Omental fat pad (tissue), 4 donors: ENCODE results near the gene NCAM1. TPM values are rescaled to one million over a fixed set of nuclear protein-coding genes. Genes with fewer than 3 reads are reported as not detected.

Source experiments
- ATAC-seq: fragments of 150-250 bp; one replicate; pipeline ENCODE4 v1.9.1; 2016; ENCODE audit warnings: mild to moderate bottlenecking, moderate library complexity; ENCODE audit not compliant: low FRiP score
- DNase-seq: peaks from one replicate; pipeline ENCODE4 v3.0.0-alpha.2; 2019; ENCODE audit warnings: low spot score
- total RNA-seq, 4 donors: library from RNA; depleted of rRNA; stranded (reverse); fragments of >200 nt; gene quantifications; one replicate each; pipeline ENCODE4 v1.1.0, GENCODE V29; 2016
- TF ChIP-seq, protein P1 (sequence below), 3 donors: fragments of 450-650 bp; IDR thresholded peaks; one replicate each; pipeline ENCODE4 v1.5.1; 2016 to 2017; ENCODE audit warnings: antibody characterized with exemption in 3 of 3, mild to moderate bottlenecking in 3 of 3, moderate library complexity in 2 of 3

The NCAM1 gene
- total RNA-seq, 4 donors from 2014 or later: 3.8 to 10.9 (median 7.9) TPM

- TF ChIP-seq, protein P1, sequence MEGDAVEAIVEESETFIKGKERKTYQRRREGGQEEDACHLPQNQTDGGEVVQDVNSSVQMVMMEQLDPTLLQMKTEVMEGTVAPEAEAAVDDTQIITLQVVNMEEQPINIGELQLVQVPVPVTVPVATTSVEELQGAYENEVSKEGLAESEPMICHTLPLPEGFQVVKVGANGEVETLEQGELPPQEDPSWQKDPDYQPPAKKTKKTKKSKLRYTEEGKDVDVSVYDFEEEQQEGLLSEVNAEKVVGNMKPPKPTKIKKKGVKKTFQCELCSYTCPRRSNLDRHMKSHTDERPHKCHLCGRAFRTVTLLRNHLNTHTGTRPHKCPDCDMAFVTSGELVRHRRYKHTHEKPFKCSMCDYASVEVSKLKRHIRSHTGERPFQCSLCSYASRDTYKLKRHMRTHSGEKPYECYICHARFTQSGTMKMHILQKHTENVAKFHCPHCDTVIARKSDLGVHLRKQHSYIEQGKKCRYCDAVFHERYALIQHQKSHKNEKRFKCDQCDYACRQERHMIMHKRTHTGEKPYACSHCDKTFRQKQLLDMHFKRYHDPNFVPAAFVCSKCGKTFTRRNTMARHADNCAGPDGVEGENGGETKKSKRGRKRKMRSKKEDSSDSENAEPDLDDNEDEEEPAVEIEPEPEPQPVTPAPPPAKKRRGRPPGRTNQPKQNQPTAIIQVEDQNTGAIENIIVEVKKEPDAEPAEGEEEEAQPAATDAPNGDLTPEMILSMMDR (IDR thresholded peaks at IDR 0.05): no peak
- ATAC-seq (no peak), DNase-seq (no peak)
Observed at GRCh38 chr11:113193016-113193415, 231.8 kb downstream of the NCAM1 start.

DNA sequence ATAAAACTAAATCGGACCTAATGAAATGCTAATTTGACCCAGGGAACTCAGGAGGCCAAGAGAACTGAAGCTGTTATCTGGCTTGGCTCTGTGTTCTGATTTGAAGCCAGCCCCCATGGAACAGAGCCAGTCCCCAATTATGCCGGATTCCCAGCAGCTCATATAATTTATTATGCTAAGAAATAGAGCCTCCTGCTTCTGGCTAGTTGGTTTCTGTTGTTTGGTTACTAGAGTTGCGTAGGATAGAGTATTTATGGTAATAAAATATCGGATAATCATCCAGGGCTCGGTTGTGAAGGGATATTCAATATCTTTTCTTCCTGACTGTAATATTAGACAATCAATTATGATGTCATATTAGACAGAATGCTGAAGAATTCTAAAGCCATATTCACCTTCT lies 232.7 kb downstream of the NCAM1 start:
- ATAC-seq: peak; percentile 29
- no peak for DNase-seq
- TF ChIP-seq, protein P1 (IDR thresholded peaks at IDR 0.05): no peak

DNA sequence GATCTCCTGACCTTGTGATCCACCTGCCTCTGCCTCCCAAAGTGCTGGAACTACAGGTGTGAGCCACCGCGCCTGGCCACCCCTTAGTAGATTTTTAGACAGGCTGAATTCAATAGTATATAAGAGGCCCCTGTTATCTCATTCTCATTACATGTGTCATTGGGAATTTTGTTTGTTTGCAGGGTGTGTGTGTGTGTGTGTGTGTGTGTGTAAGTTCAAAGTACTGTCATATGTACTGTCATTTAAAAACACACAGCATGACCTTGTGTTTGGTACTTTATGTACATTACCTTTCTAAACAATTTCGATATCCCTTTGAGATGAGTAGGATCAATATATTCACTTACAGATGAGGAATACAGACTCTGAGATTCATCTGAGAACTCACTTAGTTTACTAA lies 234.5 kb downstream of the NCAM1 start:
- ATAC-seq (no peak), DNase-seq (no peak)
- TF ChIP-seq, protein P1 (IDR thresholded peaks at IDR 0.05): no peak

GRCh38 chr11:113197446-113197845 lies 236.2 kb downstream of the NCAM1 start:
- TF ChIP-seq, protein P1 (IDR thresholded peaks at IDR 0.05): no peak
- ATAC-seq (no peak), DNase-seq (no peak)

- no peak for ATAC-seq
- no peak for DNase-seq
- TF ChIP-seq, protein P1 (IDR thresholded peaks at IDR 0.05): no peak
Observed at GRCh38 chr11:113198972-113199661, 237.9 kb downstream of the NCAM1 start.

- no peak for ATAC-seq
- TF ChIP-seq, protein P1 (IDR thresholded peaks at IDR 0.05): no peak
- no peak for DNase-seq
Observed at GRCh38 chr11:113199866-113200265, 238.6 kb downstream of the NCAM1 start.
